Measurements from ENCODE around the gene TEF.

- TF ChIP-seq ZBTB43 (CRISPR knock-in tag; IDR thresholded peaks at IDR 0.05) (no peak), EP300 (IDR thresholded peaks at IDR 0.05; ENCODE audit: low read length) (no peak), CTCF (IDR thresholded peaks at IDR 0.05 in 2 of 3, conservative IDR thresholded peaks at IDR 0.05 in 1 of 3; ENCODE audit: insufficient read depth in 2 of 3, low read depth in 1 of 3, low read length in 3 of 3) (no peak), ZKSCAN3 (CRISPR knock-in tag; IDR thresholded peaks at IDR 0.05) (no peak), LARP7 (IDR thresholded peaks at IDR 0.05) (no peak), BRF2 (IDR thresholded peaks at IDR 0.05; ENCODE audit: borderline replicate concordance, insufficient read depth, insufficient read length) (no peak), POLR2AphosphoS5 (IDR thresholded peaks at IDR 0.05; ENCODE audit: control insufficient read depth, insufficient read depth, low read depth, low read length) (no peak), RFX7 (CRISPR knock-in tag; IDR thresholded peaks at IDR 0.05) (no peak), E2F1 (CRISPR knock-in tag; IDR thresholded peaks at IDR 0.05) (no peak), SMAD3 (CRISPR knock-in tag; conservative IDR thresholded peaks at IDR 0.05) (no peak)
These were observed 37.5 kb upstream of the TEF start for GRCh38 chr22:41344189-41344788.
